Measurements from ENCODE around the gene CDH13. TPM values are rescaled to one million over a fixed set of nuclear protein-coding genes. Genes with fewer than 3 reads are reported as not detected.

The CDH13 gene
- total and polyA plus RNA-seq, 2 experiments from 2014 or later, result 1.6 to 4.4 TPM

DNA sequence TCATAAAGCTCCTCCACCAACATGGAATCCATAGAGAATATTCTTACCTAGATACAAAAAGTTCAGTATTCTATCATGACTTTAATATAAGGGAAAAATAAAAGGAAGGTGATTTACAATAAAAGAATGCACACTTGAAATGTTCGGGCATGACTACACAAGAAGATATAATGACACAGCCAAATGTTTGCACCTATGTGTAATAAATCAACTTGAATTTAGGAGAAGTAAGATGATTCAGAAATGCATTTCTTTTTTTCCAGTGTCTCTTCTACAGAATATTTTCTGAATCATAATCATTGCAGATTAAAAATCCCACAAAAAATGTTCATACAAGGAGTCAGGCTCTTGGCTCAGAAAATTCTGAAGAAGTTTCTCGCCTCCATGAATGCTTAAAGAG lies 777.0 kb downstream of the CDH13 start (continued):
- TF ChIP-seq, protein P1, sequence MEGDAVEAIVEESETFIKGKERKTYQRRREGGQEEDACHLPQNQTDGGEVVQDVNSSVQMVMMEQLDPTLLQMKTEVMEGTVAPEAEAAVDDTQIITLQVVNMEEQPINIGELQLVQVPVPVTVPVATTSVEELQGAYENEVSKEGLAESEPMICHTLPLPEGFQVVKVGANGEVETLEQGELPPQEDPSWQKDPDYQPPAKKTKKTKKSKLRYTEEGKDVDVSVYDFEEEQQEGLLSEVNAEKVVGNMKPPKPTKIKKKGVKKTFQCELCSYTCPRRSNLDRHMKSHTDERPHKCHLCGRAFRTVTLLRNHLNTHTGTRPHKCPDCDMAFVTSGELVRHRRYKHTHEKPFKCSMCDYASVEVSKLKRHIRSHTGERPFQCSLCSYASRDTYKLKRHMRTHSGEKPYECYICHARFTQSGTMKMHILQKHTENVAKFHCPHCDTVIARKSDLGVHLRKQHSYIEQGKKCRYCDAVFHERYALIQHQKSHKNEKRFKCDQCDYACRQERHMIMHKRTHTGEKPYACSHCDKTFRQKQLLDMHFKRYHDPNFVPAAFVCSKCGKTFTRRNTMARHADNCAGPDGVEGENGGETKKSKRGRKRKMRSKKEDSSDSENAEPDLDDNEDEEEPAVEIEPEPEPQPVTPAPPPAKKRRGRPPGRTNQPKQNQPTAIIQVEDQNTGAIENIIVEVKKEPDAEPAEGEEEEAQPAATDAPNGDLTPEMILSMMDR (conservative IDR thresholded peaks at IDR 0.05; ENCODE audit: low read depth in 2 of 2), result no peak
- TF ChIP-seq JUNB (IDR thresholded peaks at IDR 0.05; ENCODE audit: unreplicated experiment) (no peak), POLR2AphosphoS5 (IDR thresholded peaks at IDR 0.05; ENCODE audit: low read depth) (no peak), ZNF331 (CRISPR knock-in tag; IDR thresholded peaks at IDR 0.05; ENCODE audit: low read depth) (no peak), EZH2phosphoT487 (IDR thresholded peaks at IDR 0.05; ENCODE audit: unreplicated experiment) (no peak), EZH2 (IDR thresholded peaks at IDR 0.05; ENCODE audit: low read depth, unreplicated experiment) (no peak), CREB1 (CRISPR knock-in tag; IDR thresholded peaks at IDR 0.05; ENCODE audit: low read depth) (no peak)
- TF ChIP-seq, protein P2, sequence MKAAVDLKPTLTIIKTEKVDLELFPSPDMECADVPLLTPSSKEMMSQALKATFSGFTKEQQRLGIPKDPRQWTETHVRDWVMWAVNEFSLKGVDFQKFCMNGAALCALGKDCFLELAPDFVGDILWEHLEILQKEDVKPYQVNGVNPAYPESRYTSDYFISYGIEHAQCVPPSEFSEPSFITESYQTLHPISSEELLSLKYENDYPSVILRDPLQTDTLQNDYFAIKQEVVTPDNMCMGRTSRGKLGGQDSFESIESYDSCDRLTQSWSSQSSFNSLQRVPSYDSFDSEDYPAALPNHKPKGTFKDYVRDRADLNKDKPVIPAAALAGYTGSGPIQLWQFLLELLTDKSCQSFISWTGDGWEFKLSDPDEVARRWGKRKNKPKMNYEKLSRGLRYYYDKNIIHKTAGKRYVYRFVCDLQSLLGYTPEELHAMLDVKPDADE (IDR thresholded peaks at IDR 0.05), result no peak
- TF ChIP-seq, protein P3, sequence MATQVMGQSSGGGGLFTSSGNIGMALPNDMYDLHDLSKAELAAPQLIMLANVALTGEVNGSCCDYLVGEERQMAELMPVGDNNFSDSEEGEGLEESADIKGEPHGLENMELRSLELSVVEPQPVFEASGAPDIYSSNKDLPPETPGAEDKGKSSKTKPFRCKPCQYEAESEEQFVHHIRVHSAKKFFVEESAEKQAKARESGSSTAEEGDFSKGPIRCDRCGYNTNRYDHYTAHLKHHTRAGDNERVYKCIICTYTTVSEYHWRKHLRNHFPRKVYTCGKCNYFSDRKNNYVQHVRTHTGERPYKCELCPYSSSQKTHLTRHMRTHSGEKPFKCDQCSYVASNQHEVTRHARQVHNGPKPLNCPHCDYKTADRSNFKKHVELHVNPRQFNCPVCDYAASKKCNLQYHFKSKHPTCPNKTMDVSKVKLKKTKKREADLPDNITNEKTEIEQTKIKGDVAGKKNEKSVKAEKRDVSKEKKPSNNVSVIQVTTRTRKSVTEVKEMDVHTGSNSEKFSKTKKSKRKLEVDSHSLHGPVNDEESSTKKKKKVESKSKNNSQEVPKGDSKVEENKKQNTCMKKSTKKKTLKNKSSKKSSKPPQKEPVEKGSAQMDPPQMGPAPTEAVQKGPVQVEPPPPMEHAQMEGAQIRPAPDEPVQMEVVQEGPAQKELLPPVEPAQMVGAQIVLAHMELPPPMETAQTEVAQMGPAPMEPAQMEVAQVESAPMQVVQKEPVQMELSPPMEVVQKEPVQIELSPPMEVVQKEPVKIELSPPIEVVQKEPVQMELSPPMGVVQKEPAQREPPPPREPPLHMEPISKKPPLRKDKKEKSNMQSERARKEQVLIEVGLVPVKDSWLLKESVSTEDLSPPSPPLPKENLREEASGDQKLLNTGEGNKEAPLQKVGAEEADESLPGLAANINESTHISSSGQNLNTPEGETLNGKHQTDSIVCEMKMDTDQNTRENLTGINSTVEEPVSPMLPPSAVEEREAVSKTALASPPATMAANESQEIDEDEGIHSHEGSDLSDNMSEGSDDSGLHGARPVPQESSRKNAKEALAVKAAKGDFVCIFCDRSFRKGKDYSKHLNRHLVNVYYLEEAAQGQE (IDR thresholded peaks at IDR 0.05; ENCODE audit: unreplicated experiment), result no peak

DNA sequence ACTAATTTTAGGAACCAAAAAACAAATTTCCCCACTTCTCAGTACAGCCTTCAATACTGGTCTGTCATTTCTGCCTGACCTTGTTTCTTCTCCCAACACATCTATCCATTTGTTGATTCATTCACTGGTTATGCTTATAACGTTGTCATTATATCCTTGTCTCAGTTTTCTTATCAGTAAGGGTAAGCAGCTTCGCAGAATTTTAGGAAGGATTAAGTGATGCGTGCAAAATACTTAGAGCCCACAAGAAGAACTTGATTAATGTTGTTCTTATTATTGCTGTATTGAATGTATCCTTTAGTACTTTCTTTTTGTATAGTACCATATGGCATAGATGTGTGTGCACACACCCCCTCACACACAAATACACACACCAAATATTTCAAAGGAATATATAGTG lies 777.5 kb downstream of the CDH13 start:
- Mint-ChIP-seq H3K4me3 (no peak overlapping the region), H3K36me3 (ENCODE audit: low read depth) (no peaks in the 10 kb centered on the region), H3K27me3 (ENCODE audit: insufficient read depth, low read depth, poor library complexity) (peaks cover 2% of the 10 kb centered on the region), H3K27ac (no peak overlapping the region), H3K9me3 (no peaks in the 10 kb centered on the region), H3K4me1 (no peaks in the 10 kb centered on the region)
- H3K36me3 ChIP-seq (ENCODE audit: insufficient read depth), result no peaks in the 10 kb centered on the region
- no peak overlapping the region for H3K4me3 ChIP-seq
- H3K27me3 ChIP-seq (ENCODE audit: insufficient read depth), result no peaks in the 10 kb centered on the region
- no peaks in the 10 kb centered on the region for H4K20me1 ChIP-seq (replicated peaks; ENCODE audit: insufficient read depth)
- H2AFZ ChIP-seq, result no peak overlapping the region
- H3K79me2 ChIP-seq (replicated peaks; ENCODE audit: insufficient read depth), result no peaks in the 10 kb centered on the region
- 0 out of 2 replicates have a peak, but pooled peaks cover 5% of the 10 kb centered on the region for H3K4me1 ChIP-seq (ENCODE audit: insufficient read depth)
- no peak for DNase-seq (ENCODE audit: low spot score)
- H3K9me2 ChIP-seq (ENCODE audit: insufficient read depth), result no peaks in the 10 kb centered on the region
- no peak overlapping the region for H3K4me2 ChIP-seq
- no peak for ATAC-seq
- no peak overlapping the region for H3K27ac ChIP-seq (ENCODE audit: low read depth)
- H3F3A ChIP-seq (replicated peaks; ENCODE audit: low read depth), result no peaks in the 10 kb centered on the region
- TF ChIP-seq, protein P2 (IDR thresholded peaks at IDR 0.05), result no peak
- TF ChIP-seq, protein P1 (conservative IDR thresholded peaks at IDR 0.05; ENCODE audit: low read depth in 2 of 2), result no peak
- TF ChIP-seq, protein P3 (IDR thresholded peaks at IDR 0.05; ENCODE audit: unreplicated experiment), result no peak
- TF ChIP-seq NANOG (IDR thresholded peaks at IDR 0.05; ENCODE audit: borderline replicate concordance) (no peak), EZH2 (IDR thresholded peaks at IDR 0.05; ENCODE audit: low read depth, unreplicated experiment) (no peak), ZNF331 (CRISPR knock-in tag; IDR thresholded peaks at IDR 0.05; ENCODE audit: low read depth) (no peak), ZNF114 (CRISPR knock-in tag; IDR thresholded peaks at IDR 0.05) (no peak)

Measured in GM23338 (cell line).